ENCODE measurements around the gene PHAF1. TPM values are rescaled to one million over a fixed set of nuclear protein-coding genes. Genes with fewer than 3 reads are reported as not detected.
A peak's percentile ranks its signal among the peaks of the same experiment; 100 is the strongest.

Gene PHAF1
- total RNA-seq, 1 donor from 2014 or later = 10.4 TPM

- Histone ChIP-seq H3K4me1 (peaks cover 68% of the 10 kb centered on the region), H3K36me3 (no peaks in the 10 kb centered on the region), H3K4me3 (peak overlapping the region; percentile 98), H3K27ac (replicated peaks) (peak overlapping the region; percentile 90), H3K27me3 (ENCODE audit: low read depth) (peaks cover 21% of the 10 kb centered on the region), H3K9me3 (replicated peaks) (no peaks in the 10 kb centered on the region)
- DNase-seq = peak; percentile 36
- no peak for TF ChIP-seq CTCF (IDR thresholded peaks at IDR 0.05; ENCODE audit: borderline replicate concordance)
- intact Hi-C loops (cut with micrococcal nuclease) = no loop called here
Measured at GRCh38 chr16:67158637-67159600, 49.2 kb downstream of the PHAF1 start.

GRCh38 chr16:67161595-67162058, 51.9 kb downstream of the PHAF1 start:
- peaks cover 72% of the 10 kb centered on the region for H3K4me1 ChIP-seq
- intact Hi-C loops (cut with micrococcal nuclease) = no loop called here
- peak; percentile 60 for DNase-seq

GRCh38 chr16:67162506-67163163, 52.9 kb downstream of the PHAF1 start:
- peaks cover 72% of the 10 kb centered on the region for H3K4me1 ChIP-seq
- no peak for TF ChIP-seq CTCF (IDR thresholded peaks at IDR 0.05; ENCODE audit: borderline replicate concordance)
- H3K36me3 ChIP-seq = no peaks in the 10 kb centered on the region
- DNase-seq = no peak
- H3K27me3 ChIP-seq (ENCODE audit: low read depth) = peaks cover 45% of the 10 kb centered on the region
- no peaks in the 10 kb centered on the region for H3K9me3 ChIP-seq (replicated peaks)
- H3K27ac ChIP-seq (replicated peaks) = peak overlapping the region; percentile 90
- intact Hi-C loops (cut with micrococcal nuclease) = no loop called here
- H3K4me3 ChIP-seq = peak overlapping the region; percentile 70

More at GRCh38 chr16:67161595-67162058, 51.9 kb downstream of the PHAF1 start:
- Histone ChIP-seq H3K4me3 (peak overlapping the region; percentile 98), H3K36me3 (no peaks in the 10 kb centered on the region), H3K9me3 (replicated peaks) (no peaks in the 10 kb centered on the region), H3K27ac (replicated peaks) (peak overlapping the region; percentile 90), H3K27me3 (ENCODE audit: low read depth) (peaks cover 45% of the 10 kb centered on the region)
- no peak for TF ChIP-seq CTCF (IDR thresholded peaks at IDR 0.05; ENCODE audit: borderline replicate concordance)

GRCh38 chr16:67163164-67163998, 53.6 kb downstream of the PHAF1 start:
- H3K4me1 ChIP-seq = peaks cover 72% of the 10 kb centered on the region
- peak overlapping the region; percentile 70 for H3K4me3 ChIP-seq
- H3K27ac ChIP-seq (replicated peaks) = peak overlapping the region; percentile 90
- H3K9me3 ChIP-seq (replicated peaks) = no peaks in the 10 kb centered on the region
- H3K36me3 ChIP-seq = no peaks in the 10 kb centered on the region
- peak; percentile 68 for DNase-seq
- no peak for TF ChIP-seq CTCF (IDR thresholded peaks at IDR 0.05; ENCODE audit: borderline replicate concordance)
- intact Hi-C loops (cut with micrococcal nuclease) = no loop called here
- H3K27me3 ChIP-seq (ENCODE audit: low read depth) = peaks cover 45% of the 10 kb centered on the region

All from left ventricle myocardium inferior (tissue), 1 donor.